Activated CD8-positive, alpha-beta T cell treated with anti-CD3 and anti-CD28 coated beads for 36 hours (primary cell): ENCODE data around the gene CNOT6. TPM values are rescaled to one million over a fixed set of nuclear protein-coding genes. Genes with fewer than 3 reads are reported as not detected.

Experiments used
- ATAC-seq: fragments of 200-7000 bp; cut with Tn5 transposase; one replicate; pipeline ENCODE4 v1.10.0; 2021; ENCODE audit warnings: mild to moderate bottlenecking, moderate library complexity
- CTCF ChIA-PET: fragments of 350-600 bp; sonication (Branson Sonifier 250); formaldehyde crosslinking; loops from one replicate; lab custom pipeline; 2021; ENCODE audit warnings: antibody characterized with exemption; lab: Charles Lee
- POLR2A ChIA-PET: fragments of 350-600 bp; sonication (Branson Sonifier 250); formaldehyde crosslinking; loops from one replicate; lab custom pipeline; 2021; ENCODE audit warnings: antibody characterized with exemption; lab: Charles Lee
- DNase-seq: peaks from one replicate; pipeline ENCODE4 v3.0.0-alpha.2; 2020
- H3K27ac Mint-ChIP-seq: one replicate; pipeline ENCODE4 v1.8.0; 2021; ENCODE audit warnings: mild to moderate bottlenecking, mixed read lengths
- H3K27me3 Mint-ChIP-seq: one replicate; pipeline ENCODE4 v1.8.0; 2021; ENCODE audit warnings: mixed read lengths
- H3K36me3 Mint-ChIP-seq: one replicate; pipeline ENCODE4 v1.8.0; 2021; ENCODE audit warnings: low read depth, mixed read lengths
- H3K4me1 Mint-ChIP-seq: one replicate; pipeline ENCODE4 v1.8.0; 2021; ENCODE audit warnings: low read depth, mixed read lengths
- H3K4me3 Mint-ChIP-seq: one replicate; pipeline ENCODE4 v1.8.0; 2021; ENCODE audit warnings: mild to moderate bottlenecking, moderate library complexity, mixed read lengths
- H3K9me3 Mint-ChIP-seq: one replicate; pipeline ENCODE4 v1.8.0; 2021; ENCODE audit warnings: mixed read lengths
- intact Hi-C: fragments of 100-400 bp; cut with micrococcal nuclease; formaldehyde crosslinking; loops from one replicate; pipeline ENCODE4 v1.10.0; 2022
- total RNA-seq, 2 experiments: library from RNA; stranded (reverse); gene quantifications; one replicate each; pipeline ENCODE4 v1.2.3, GENCODE V29; 2021
- TF ChIP-seq, protein P1 (sequence below): fragments of 200-600 bp; IDR thresholded peaks from one replicate; pipeline ENCODE4 v1.8.0; 2022; ENCODE audit warnings: antibody characterized with exemption, mild to moderate bottlenecking

The CNOT6 gene
- total RNA-seq, 2 experiments from 2014 or later = 28.4 to 30.4 TPM

- ChIA-PET CTCF (no interaction called here), POLR2A (no interaction called here)
- TF ChIP-seq, protein P1, sequence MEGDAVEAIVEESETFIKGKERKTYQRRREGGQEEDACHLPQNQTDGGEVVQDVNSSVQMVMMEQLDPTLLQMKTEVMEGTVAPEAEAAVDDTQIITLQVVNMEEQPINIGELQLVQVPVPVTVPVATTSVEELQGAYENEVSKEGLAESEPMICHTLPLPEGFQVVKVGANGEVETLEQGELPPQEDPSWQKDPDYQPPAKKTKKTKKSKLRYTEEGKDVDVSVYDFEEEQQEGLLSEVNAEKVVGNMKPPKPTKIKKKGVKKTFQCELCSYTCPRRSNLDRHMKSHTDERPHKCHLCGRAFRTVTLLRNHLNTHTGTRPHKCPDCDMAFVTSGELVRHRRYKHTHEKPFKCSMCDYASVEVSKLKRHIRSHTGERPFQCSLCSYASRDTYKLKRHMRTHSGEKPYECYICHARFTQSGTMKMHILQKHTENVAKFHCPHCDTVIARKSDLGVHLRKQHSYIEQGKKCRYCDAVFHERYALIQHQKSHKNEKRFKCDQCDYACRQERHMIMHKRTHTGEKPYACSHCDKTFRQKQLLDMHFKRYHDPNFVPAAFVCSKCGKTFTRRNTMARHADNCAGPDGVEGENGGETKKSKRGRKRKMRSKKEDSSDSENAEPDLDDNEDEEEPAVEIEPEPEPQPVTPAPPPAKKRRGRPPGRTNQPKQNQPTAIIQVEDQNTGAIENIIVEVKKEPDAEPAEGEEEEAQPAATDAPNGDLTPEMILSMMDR = no peak
- H3K36me3 Mint-ChIP-seq = no peaks in the 10 kb centered on the region
- DNase-seq (no peak), ATAC-seq (no peak)
- H3K27me3 Mint-ChIP-seq = peaks cover 15% of the 10 kb centered on the region
- H3K9me3 Mint-ChIP-seq = no peaks in the 10 kb centered on the region
- peaks cover 3% of the 10 kb centered on the region for H3K4me1 Mint-ChIP-seq
- H3K4me3 Mint-ChIP-seq = no peak overlapping the region
- intact Hi-C loops = no loop called here
- no peak overlapping the region for H3K27ac Mint-ChIP-seq
Observed at GRCh38 chr5:180595046-180595379, 100.8 kb downstream of the CNOT6 start.

- H3K9me3 Mint-ChIP-seq = no peaks in the 10 kb centered on the region
- CTCF ChIA-PET = no interaction called here
- H3K36me3 Mint-ChIP-seq = no peaks in the 10 kb centered on the region
- H3K27me3 Mint-ChIP-seq = peaks cover 14% of the 10 kb centered on the region
- ATAC-seq = no peak
- no peak overlapping the region for H3K27ac Mint-ChIP-seq
- intact Hi-C loops = no loop called here
- POLR2A ChIA-PET = interaction anchor here (0.6 kb wide), 1 partner anchor 172 kb away, joined by 3 read pairs; no protein-coding TSS in a partner anchor
- TF ChIP-seq, protein P1 = no peak
- no peak overlapping the region for H3K4me3 Mint-ChIP-seq
- H3K4me1 Mint-ChIP-seq = peaks cover 3% of the 10 kb centered on the region
- DNase-seq = no peak
Observed at GRCh38 chr5:180595381-180596114, 101.4 kb downstream of the CNOT6 start.

DNA sequence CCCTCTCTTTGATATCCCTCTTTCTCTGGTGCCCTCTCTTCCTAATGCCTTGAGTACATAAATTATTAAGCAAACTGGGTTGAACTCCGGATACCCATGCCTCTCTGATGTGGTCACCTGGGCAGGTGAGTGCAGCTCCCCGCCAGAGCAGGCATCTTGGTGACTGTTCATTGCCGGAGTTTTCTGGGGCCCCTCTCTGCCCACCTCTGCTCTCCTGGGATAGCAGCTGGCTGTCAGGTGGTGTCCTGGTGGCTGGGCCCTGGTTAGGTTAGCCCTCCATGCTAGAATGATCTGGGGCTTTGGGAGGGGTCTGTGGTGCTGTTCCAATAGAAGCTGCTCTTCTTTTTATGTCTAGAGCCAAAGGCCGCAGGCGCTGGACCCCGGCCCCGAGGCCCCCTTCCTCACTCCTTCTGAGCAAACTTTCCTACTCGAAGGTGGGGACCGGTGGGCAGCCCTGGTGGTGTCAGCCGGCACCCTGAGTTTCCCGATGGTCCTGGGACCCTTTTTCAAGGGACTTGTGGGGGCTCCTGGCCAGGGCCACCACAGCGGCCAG lies 102.0 kb downstream of the CNOT6 start:
- H3K4me1 Mint-ChIP-seq = peaks cover 3% of the 10 kb centered on the region
- CTCF ChIA-PET = no interaction called here

GRCh38 chr5:180596668-180597231 lies 102.6 kb downstream of the CNOT6 start:
- ChIA-PET CTCF (interaction anchor here (0.6 kb wide), 1 partner anchor 10 kb away, joined by 3 read pairs; no protein-coding TSS in a partner anchor), POLR2A (no interaction called here)
- no peak for DNase-seq
- no peak for ATAC-seq
- no peaks in the 10 kb centered on the region for H3K9me3 Mint-ChIP-seq
- peaks cover 3% of the 10 kb centered on the region for H3K4me1 Mint-ChIP-seq
- H3K36me3 Mint-ChIP-seq = no peaks in the 10 kb centered on the region
- H3K27me3 Mint-ChIP-seq = peaks cover 14% of the 10 kb centered on the region
- intact Hi-C loops = no loop called here
- H3K27ac Mint-ChIP-seq = no peak overlapping the region
- no peak overlapping the region for H3K4me3 Mint-ChIP-seq
- TF ChIP-seq, protein P1 = no peak

More for the DNA sequence above, 102.0 kb downstream of the CNOT6 start:
- ATAC-seq (no peak), DNase-seq (no peak)
- Mint-ChIP-seq H3K27me3 (peaks cover 14% of the 10 kb centered on the region), H3K4me3 (no peak overlapping the region), H3K27ac (no peak overlapping the region), H3K9me3 (no peaks in the 10 kb centered on the region), H3K36me3 (no peaks in the 10 kb centered on the region)
- TF ChIP-seq, protein P1 = no peak
- intact Hi-C loops = no loop called here
- POLR2A ChIA-PET = interaction anchor here (0.6 kb wide), 1 partner anchor 172 kb away, joined by 3 read pairs; no protein-coding TSS in a partner anchor

DNA sequence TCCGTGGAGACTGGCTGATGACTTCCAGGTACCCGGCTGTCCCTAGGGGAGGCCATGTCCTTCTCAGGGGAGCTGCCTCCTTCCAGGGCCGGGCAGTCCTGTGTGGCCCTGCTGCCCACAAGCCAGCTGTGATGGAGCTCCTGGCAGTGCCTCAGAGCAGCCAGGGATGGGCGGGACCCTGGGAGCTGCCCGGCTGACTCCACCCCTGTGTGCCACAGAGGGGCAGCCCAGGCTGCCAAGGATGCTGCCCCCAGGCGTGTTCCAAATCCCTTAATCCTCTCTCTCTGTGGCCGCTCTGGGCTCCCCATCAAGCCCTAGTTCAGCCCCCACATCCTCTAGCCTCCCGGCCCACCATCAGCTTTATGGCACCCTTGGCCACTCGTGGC lies 104.1 kb downstream of the CNOT6 start:
- no peak overlapping the region for H3K27ac Mint-ChIP-seq
- ATAC-seq (no peak), DNase-seq (no peak)
- H3K36me3 Mint-ChIP-seq = no peaks in the 10 kb centered on the region
- TF ChIP-seq, protein P1 = no peak
- POLR2A ChIA-PET = no interaction called here
- H3K27me3 Mint-ChIP-seq = peaks cover 1% of the 10 kb centered on the region
- intact Hi-C loops = no loop called here
- no peaks in the 10 kb centered on the region for H3K9me3 Mint-ChIP-seq
- H3K4me3 Mint-ChIP-seq = no peak overlapping the region
- CTCF ChIA-PET = no interaction called here
- H3K4me1 Mint-ChIP-seq = no peaks in the 10 kb centered on the region
